BJ (cell line): ENCODE measurements around the gene OTUB1. TPM values are rescaled to one million over a fixed set of nuclear protein-coding genes. Genes with fewer than 3 reads are reported as not detected.

ENCODE experiments used
- CTCF ChIA-PET: fragments of 350-600 bp; formaldehyde crosslinking; extraction: SDS; loops from one replicate; lab custom pipeline; 2021; ENCODE audit warnings: antibody characterized with exemption, inconsistent platforms; lab: Yijun Ruan, JAX
- POLR2A ChIA-PET: fragments of 300-600 bp; sonication (Branson Sonifier 250); formaldehyde crosslinking; extraction: SDS; loops from one replicate; lab custom pipeline; 2021; ENCODE audit warnings: antibody characterized with exemption; lab: Charles Lee
- DNase-seq: peaks from one replicate; pipeline ENCODE4 v3.0.0-alpha.2; 2011; ENCODE audit warnings: low read depth
- H3K27me3 ChIP-seq: 2 replicates; pipeline ENCODE4 v1.6.0; 2011; ENCODE audit warnings: low read length; ENCODE audit not compliant: control insufficient read depth, insufficient read depth
- H3K36me3 ChIP-seq: 2 replicates; pipeline ENCODE4 v1.5.1; 2011; ENCODE audit warnings: low read length; ENCODE audit not compliant: control insufficient read depth, insufficient read depth
- H3K4me3 ChIP-seq: 2 replicates; pipeline ENCODE4 v1.5.1; 2011; ENCODE audit warnings: low read depth, mild to moderate bottlenecking, control low read depth, low read length
- polyA plus RNA-seq: library from polyadenylated mRNA; depleted of rRNA; stranded (reverse); fragments of >200 nt; gene quantifications from 2 replicates; pipeline ENCODE4 v1.2.3, GENCODE V29; 2011
- TF ChIP-seq, protein P1 (sequence below): IDR thresholded peaks from 2 replicates; pipeline ENCODE4 v1.5.1; 2011; ENCODE audit warnings: low read depth, mild to moderate bottlenecking, control low read depth, inconsistent platforms, low read length, moderate library complexity; ENCODE audit not compliant: insufficient read depth

OTUB1 gene
- polyA plus RNA-seq, 1 experiment = 143 TPM

DNA sequence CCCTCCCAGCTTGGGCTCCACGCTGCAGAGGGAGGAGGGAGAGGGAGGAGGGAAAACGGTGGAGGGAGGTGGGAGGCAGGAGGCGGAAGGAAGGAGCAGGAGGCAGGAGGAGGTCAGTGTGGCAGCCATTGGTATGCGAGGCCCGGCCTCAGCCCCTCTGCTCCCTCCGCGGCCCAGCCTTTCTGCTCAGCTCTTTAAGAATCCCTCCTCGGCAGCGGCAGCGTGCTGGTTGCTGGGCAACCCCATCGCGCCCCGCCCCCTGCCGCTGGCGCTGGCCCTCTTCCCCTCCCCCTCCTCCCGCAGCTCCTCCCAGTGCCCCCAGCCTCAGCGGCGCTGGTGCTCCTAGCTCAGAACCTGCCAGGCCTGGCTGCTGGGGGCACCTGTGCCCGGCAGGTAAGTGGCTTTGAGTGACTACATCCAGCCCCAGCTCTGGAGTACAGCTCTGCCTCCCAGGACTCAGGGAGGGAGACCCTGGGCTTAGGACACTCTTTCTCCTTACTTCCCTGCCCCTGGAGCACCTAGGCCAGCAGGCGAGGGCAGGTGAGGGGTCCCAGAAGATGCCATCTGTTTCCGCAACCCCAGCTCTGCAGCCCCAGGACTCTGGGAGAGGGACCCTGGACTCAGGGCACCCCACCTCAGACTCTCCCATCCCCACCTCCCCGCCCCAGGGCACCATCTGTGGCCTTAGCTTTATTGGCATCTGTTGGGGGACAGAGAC is 42.3 kb downstream of the OTUB1 start:
- no peak for DNase-seq
- TF ChIP-seq, protein P1, sequence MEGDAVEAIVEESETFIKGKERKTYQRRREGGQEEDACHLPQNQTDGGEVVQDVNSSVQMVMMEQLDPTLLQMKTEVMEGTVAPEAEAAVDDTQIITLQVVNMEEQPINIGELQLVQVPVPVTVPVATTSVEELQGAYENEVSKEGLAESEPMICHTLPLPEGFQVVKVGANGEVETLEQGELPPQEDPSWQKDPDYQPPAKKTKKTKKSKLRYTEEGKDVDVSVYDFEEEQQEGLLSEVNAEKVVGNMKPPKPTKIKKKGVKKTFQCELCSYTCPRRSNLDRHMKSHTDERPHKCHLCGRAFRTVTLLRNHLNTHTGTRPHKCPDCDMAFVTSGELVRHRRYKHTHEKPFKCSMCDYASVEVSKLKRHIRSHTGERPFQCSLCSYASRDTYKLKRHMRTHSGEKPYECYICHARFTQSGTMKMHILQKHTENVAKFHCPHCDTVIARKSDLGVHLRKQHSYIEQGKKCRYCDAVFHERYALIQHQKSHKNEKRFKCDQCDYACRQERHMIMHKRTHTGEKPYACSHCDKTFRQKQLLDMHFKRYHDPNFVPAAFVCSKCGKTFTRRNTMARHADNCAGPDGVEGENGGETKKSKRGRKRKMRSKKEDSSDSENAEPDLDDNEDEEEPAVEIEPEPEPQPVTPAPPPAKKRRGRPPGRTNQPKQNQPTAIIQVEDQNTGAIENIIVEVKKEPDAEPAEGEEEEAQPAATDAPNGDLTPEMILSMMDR = no peak
- CTCF ChIA-PET = interaction anchor here (1.2 kb wide), 1 partner anchor 28 kb away, joined by 4 read pairs; no protein-coding TSS in a partner anchor
- Histone ChIP-seq H3K36me3 (no peaks in the 10 kb centered on the region), H3K27me3 (peaks cover 8% of the 10 kb centered on the region; the same call in 1 of the 2 replicates), H3K4me3 (no peak overlapping the region)
- POLR2A ChIA-PET = no interaction called here

GRCh38 chr11:64029773-64030172 is 43.5 kb downstream of the OTUB1 start:
- ChIA-PET CTCF (interaction anchor here (0.7 to 1.0 kb wide), 2 partner anchors 29 to 118 kb away, joined by 3 read pairs; no protein-coding TSS in a partner anchor), POLR2A (no interaction called here)
- H3K4me3 ChIP-seq = no peak overlapping the region
- TF ChIP-seq, protein P1 = no peak
- no peaks in the 10 kb centered on the region for H3K36me3 ChIP-seq
- DNase-seq = no peak
- peaks cover 13% of the 10 kb centered on the region for H3K27me3 ChIP-seq

- Histone ChIP-seq H3K27me3 (peaks cover 18% of the 10 kb centered on the region), H3K36me3 (no peaks in the 10 kb centered on the region), H3K4me3 (no peak overlapping the region)
- CTCF ChIA-PET = interaction anchor here (2.5 kb wide), 1 partner anchor 30 kb away, joined by 8 read pairs; no protein-coding TSS in a partner anchor
- TF ChIP-seq, protein P1 = no peak
- no peak for DNase-seq
- POLR2A ChIA-PET = no interaction called here
These were observed 44.8 kb downstream of the OTUB1 start for GRCh38 chr11:64031001-64031400.

DNA sequence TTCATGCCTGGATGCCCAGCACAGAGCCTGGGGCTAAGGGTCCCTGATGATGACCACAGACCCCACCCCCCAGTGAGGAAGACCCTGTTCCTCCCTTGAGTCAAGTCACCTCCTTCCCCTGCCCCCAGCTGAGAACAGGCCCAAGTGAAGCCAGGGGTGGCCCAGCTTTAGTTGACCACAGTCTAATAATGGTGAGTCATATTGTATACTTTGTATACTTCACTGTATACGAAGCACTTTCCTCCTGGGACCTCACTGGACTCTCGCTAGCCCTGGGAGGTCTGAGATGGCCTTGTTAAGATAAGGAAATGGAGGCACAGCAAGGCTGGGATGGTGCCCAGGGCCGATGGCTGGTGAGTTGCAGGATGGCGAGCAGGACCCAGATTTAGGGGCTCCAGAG is 45.8 kb downstream of the OTUB1 start:
- no peak for DNase-seq
- Histone ChIP-seq H3K36me3 (no peaks in the 10 kb centered on the region), H3K4me3 (no peak overlapping the region), H3K27me3 (peaks cover 17% of the 10 kb centered on the region)
- POLR2A ChIA-PET = no interaction called here
- TF ChIP-seq, protein P1 = no peak
- CTCF ChIA-PET = interaction anchor here (2.5 kb wide), 1 partner anchor 31 kb away, joined by 8 read pairs; no protein-coding TSS in a partner anchor

GRCh38 chr11:64034411-64034811 is 48.2 kb downstream of the OTUB1 start:
- no peak for DNase-seq
- POLR2A ChIA-PET = no interaction called here
- no peak overlapping the region for H3K4me3 ChIP-seq
- no peaks in the 10 kb centered on the region for H3K36me3 ChIP-seq
- H3K27me3 ChIP-seq = peaks cover 14% of the 10 kb centered on the region
- TF ChIP-seq, protein P1 = no peak
- CTCF ChIA-PET = interaction anchor here (2.1 kb wide), 1 partner anchor 114 kb away, joined by 5 read pairs; no protein-coding TSS in a partner anchor
